Measurements from ENCODE around the gene PPP1R9A.

- TF ChIP-seq POLR2A (IDR thresholded peaks at IDR 0.05) (no peak), CTCF (IDR thresholded peaks at IDR 0.05) (no peak), POLR2AphosphoS5 (IDR thresholded peaks at IDR 0.05) (no peak)
These were observed 149.5 kb downstream of the PPP1R9A start for GRCh38 chr7:95056901-95057300.

All from prostate gland (tissue), 2 donors.